GM18907 (cell line): Measurements from ENCODE around the gene GADL1.
A peak's percentile ranks its signal among the peaks of the same experiment; 100 is the strongest.

ENCODE experiments used
- ATAC-seq: cut with Tn5 transposase; IDR thresholded peaks from one replicate; pipeline ENCODE4 v1.9.1; 2021; ENCODE audit warnings: mild to moderate bottlenecking, moderate library complexity; ENCODE audit not compliant: unreplicated experiment

The GADL1 gene

DNA sequence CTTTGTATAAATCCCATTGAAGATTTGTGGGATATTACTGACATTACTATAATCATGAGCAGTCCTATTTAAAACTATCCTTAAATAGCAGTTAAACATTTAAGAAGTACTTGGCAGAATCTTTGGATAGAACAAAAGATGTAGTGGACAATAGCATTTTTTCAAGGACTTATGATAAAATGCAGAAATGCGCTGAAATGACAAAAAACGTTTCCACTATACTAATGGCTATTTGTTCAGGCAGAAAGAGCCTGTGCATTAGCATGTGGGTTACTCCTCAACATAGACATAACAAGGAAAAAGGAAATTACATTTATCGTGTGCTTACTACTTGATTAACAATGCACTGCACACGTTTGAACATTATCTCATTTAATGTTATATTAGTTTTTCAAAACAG lies 80.7 kb downstream of the GADL1 start:
- no peak for ATAC-seq

DNA sequence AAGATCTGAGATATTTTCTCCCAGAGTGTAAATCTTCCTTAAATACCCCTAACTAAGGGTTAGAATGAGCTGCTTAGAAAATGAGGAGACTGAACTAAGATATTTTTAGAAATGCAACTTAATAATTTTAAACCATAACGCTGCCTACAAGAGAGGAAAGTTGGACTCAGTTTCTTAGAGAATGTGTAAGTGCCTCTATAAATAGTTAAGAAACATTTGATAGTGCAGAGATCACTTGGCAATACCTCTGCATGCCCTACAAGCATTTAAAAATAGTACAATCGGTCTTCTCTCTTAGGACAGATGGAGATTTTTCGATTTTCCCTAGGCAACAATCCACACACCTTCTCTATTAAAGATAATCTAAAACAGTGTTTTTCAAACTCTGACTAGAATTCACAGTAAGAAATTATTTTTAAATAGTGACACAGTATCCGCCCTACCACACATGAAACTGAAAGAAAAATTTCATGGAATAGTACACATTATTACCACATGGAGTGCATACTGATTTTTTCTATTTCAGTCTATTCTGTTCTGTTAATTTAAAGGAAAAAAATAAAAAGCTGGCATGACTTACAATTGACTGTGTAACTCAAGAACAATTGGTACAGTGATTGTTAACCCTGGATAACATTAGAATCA lies 83.2 kb downstream of the GADL1 start:
- ATAC-seq: no peak

DNA sequence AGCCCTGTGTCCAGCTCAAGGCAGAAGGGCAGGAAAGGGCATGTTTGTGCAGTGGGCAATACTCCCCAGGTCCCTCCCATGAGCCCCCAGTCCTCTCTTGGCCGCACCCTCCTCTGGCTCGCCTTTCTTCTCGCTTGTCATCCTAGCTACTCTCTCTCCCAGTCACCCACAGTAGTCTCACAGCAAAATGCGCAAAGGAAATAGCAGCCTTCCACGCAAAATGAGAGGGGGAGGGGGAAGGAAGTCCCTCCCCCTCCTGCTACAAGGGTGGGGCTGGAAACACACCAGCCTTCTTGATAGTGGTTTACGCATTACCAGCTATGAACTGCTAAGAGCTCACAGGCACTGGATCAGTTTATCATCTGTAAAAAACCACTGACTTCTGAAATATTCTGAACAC lies 83.8 kb downstream of the GADL1 start:
- ATAC-seq: no peak

DNA sequence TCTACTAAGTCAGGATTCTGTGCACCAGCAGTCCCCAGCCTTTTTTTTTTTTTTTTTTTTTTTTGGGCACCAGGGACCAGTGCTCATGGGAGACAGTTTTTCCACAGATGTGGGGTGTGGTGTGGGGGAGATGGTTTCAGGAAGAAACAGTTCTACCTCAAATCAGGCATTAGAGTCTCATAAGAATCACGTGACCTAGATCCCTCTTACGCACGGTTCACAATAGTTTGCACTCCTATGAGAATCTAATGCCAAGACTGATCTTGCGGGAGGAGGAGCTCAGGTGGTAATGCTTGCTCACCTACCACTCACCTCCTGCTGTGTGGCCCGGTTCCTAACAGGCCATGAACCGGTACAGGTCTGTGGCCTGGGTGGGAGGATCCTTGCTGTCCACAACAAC lies 88.8 kb downstream of the GADL1 start:
- no peak for ATAC-seq

DNA sequence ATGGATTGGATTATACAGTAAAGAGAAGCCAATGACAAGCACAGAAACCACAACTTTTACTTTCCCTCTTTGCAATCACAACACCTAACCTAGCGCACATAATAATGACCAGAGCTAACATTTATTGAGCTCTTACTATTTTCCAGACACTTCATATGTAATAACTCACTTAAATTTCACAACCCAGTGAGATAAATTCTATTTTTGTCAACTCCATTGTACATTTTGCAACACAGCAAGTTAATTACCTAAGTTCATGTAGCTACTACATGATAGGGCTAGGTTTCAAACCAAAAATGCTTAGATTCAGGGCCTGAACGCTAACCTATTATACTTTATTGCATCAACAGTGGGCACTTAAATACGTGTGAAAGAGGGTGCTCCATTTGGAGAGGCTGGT lies 89.5 kb downstream of the GADL1 start:
- no peak for ATAC-seq

DNA sequence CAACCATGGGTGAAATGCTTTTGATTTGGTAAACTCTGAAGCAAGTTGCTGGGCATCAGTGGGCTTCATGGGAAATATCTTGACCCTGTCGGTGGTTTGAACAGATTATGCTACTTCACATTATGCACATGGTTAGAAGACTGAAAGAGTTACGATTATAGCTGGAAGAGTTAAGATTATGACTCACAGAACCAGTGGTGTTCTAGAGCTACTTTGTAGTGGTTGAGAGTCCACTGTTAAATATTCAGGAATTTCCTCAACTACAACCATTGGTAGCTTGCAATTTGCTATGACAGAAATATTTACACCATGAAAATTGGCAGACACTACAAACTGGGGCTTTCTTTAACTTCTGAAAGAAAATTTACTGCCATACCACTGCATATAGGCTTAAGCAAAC lies 99.3 kb downstream of the GADL1 start:
- no peak for ATAC-seq

DNA sequence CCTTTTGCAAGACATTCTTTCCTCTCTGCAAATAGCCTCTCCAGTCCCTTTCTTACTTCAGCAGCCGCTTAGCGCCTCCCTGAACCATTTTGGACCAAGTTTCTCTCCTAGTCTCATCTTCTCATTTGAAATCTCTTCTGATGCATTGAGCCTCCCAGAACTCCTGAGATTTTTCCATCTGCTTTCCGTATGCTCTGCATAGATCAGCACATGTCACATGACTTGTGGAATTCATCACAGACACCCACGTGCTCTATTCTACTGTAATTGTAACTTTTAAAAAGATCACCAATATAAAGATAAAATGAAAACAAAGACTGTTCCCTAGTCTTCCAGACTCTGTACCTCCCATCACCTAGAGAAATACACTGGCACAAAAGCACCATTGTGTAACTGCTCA lies 100.7 kb downstream of the GADL1 start:
- no peak for ATAC-seq

DNA sequence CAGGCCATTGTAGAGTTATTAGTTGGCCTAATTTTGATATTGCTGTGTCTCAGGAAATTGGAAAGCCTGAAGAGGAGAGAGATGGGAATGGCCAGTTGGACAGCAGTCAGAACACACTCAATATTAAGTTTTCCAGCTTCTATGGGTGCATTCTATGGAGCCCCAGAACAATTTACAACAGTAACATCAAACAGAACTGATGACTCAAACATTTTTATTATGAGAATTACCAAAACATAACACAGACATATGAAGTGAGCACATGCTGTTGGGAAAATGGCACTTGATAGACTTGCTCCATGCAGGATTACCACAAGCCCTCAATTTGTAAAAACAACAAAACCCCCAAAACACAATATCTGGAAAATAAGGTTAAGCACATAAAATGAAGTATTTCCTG lies 104.3 kb downstream of the GADL1 start:
- no peak for ATAC-seq

DNA sequence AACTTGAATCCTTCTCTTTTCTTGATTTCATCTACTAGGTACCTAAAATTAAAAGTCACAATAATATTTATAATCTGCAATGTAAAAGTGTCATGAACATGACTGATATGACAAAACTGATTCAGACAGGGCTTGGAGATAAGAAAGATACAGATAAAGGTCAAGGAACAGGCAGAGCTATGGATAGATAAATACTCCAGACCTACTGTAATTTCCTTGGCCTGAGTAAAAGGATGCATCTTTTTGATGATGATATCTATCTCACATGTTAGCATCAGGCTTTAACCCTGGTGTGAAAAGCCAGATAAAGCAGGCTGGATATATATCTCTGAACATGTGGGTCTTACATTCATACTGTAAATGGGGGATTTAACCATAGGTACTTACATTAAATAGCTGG lies 108.1 kb downstream of the GADL1 start:
- no peak for ATAC-seq

DNA sequence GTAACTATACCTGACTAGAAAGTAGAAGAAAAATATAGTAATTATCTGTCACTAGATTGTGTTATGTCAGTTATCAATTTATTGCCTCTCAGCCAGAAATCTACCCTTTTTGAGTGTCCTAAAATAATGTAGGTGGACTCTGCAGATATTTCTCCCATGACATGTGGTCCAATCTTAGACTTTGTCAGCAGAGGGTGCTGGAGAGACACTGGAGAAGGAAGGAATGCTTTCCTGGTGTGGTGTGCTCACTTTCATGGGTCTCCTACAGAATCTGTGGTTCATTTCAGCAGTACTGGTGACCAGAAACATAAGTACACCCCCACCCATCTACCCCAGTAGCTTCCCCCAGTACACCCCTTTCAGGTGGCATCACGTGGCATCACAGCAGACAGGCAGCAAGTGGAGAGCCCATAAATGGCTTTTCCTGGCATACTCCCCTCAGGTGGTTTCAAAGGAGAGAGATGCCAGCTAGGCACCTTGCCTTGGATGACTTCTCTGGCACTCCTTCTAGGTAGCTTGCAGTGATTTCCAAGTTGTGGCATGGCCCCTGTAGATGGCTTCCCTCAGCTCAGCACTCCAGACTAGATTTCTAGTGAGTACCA lies 114.7 kb downstream of the GADL1 start:
- no peak for ATAC-seq

DNA sequence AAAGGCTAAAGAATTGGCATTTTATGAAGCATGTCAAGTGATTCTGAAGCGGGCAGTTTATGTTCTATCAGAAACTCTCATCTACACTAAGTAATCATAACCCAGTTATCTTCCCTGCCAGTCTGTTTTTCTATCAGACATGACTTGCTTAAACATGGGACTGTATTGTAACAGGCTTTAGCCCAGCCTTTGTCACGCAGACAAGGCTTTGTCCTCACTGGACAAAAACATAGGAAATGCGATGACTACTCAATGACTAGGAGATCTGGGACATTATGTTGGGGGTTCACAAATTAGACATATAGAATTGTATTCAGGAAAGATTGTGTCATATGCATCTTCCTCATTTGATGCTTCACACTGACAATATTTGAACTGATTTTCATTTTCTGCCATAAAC lies 115.5 kb downstream of the GADL1 start:
- no peak for ATAC-seq

DNA sequence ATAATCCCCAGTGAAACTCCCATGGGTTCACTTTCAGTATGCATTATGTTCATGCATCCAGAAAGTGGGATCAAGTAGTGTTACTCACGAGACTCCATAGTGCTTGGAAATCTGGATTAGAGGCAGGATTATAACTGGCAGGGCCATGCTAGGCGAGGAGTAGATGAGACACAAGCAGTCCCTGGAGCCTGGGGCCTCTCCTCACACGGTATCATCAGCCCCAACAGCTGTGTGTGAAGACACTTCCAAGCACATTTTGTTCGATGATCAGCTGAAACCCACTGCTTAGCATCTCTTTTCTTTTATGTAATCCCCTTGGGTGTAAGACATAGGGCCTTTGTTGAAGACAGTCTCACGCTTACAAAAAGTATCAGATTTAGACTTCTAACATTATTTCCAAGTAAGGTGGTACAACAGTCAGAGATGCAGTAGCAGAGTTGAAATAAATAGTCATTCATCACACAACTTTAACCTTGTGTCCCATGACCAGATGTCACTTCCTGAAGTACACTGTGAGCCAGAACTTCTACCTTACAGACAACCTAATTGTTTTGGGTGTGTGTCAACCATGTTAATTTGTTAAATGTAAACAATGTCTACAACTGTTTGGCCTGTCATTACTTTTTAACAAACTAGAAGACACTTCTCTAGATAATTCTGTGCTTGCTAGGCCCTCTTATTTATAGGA lies 116.9 kb downstream of the GADL1 start:
- no peak for ATAC-seq

DNA sequence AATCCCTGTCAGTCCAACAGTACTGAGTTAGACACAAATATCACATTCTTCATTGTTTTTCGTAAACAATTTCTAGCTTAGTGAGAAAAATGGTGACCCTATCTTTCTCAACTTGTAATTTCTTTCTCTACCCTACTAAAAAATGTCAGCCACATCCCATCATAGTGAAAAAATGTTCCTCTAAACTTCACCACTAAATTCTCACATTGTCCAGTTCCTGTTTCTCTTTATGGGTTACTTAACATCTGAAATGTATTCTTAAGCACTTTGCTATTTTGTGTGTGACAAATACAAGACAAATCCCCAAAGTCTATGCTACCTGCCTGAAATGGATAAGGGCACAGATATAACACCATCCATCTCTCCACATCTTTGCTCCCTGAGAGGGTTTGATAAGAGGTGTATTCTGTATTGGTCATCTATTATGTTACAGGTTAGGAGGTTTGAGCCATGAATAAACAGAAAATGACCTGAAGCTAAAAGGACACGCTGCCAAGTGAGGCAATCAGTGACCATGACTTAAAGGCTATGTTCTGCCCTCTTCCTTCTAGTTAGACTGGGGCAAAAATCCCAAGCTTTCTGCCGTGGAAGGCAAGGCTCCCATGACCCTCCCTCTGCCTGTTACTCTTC lies 118.2 kb downstream of the GADL1 start:
- no peak for ATAC-seq

DNA sequence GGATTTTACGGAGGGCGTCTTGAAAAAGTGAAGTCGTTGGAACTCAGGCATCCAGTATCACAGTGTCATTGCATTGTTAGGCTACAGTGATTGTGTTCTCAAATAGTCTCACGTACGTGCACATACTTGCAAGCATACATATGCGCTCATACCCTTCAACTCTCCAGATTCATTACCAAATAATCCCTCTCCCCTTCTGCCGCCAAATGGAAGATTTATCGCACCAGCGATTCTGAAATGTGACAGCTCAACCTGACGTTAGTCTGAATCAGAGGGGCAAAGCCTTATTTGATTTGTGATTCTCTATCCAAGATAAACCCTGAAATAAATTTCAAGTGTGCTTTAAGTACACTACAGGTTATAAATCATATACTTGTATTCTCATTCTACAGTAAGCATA lies 119.4 kb downstream of the GADL1 start:
- no peak for ATAC-seq

DNA sequence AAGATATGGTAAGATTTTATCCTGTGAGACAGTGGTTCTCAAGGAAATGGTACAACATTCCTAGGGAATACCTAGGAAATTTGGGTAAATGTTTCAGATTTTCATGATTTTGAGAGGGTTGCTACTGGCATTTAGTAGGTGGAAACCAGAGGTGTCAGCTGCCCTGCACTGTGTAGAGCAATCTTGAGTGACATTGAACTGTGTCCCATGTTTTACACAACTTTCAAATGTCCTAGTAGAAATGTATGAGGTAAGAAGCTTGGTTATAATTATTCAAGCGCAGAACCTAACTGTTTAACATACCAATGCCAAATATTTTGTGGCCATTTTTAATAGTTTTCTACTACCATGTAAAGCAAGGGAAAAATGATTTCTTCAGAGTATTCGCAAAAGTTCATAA lies 120.4 kb downstream of the GADL1 start:
- no peak for ATAC-seq

DNA sequence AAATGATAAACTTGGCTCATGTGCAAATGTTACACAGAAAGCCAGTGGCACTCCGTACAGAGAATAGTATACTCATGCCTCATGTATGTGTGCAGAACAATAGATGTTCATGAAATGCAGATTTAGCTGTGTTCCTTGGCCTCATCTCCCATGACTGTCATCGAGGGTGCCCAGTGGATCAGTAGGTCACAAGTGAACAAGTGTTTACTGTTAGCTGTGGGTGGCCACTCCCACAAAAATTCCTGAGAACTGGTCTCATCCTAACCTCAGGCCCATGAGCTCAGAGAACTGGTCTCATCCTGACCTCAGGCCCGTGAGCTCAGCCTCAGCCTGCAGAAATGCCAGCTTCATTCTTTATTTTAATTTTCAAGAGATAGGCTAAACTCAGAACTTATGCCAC lies 124.1 kb downstream of the GADL1 start:
- ATAC-seq: no peak

DNA sequence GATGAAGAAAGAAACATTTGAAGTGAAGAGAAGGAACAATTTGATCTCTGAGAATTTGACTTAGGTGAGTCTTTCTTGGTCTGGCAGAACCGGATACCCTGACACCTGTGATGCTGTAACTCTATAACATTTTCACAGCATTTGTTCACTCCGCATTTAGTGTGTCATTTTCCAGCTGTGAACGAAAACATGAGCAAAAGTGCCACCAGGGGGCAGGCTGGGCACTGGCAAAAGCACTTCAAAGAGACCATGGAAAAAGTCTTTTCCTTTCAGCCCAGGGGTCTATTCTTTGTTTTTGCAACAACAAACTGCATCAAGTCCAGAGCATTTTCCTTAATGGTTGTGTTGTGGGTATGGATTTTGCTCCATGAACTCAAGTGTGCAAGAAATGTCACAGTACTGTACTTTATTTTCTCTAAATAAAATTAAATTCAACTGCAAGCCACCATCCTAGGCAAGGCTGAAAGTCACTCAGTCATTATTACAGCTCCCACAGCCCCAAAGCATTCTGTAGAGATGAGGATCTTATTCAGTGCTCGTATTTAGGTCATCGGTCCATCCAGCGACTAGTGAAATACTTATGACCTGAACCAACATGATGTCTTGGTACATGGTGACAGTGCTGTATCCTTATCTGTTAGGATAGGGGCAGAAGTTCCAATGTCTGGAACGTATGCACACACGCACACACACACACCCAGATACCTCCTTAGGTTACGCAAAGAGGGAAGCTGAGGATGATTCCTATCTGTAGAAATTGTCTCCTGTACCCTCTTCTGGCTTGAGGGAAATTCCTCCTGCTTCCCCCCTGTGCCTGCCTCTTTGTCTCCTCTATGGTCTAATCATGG lies 125.5 kb downstream of the GADL1 start:
- peak; percentile 74 for ATAC-seq

DNA sequence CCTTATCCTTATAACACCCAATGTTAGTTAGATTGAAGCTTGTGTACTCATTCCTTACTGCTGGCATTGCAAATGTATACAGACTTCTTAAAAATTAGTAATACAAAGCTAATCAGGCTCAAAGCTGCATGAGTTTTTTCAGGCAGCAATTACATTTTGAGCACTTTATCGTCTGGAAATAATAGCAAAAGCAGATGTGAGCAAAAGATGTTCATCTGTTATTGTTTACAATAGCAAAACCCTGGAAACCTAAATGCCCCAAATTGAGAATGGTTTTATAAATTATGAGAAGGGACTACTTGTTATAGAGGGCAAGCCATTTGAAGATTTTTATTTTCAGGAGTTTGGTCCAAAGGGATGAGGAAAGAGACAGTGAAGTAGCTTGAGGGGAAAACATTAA lies 126.4 kb downstream of the GADL1 start:
- no peak for ATAC-seq

DNA sequence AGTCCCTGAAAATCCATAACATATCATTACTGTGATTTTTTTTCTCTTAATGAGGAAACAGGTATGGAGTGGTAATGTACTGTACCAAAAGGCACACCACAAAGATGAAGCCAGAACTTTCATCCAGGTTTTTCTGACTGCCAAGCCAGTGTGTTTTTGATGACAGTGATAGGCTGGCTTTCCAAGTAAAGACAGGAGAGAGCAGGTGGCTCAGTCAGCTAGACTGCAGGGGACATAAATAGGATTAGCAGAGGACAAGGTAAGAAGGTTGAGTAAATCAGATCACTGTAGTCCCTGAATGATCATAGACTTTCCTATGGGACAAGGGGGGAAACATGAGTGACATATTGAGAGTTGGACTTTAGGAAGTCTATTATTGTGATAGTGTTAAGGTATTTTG lies 127.9 kb downstream of the GADL1 start:
- ATAC-seq: no peak

DNA sequence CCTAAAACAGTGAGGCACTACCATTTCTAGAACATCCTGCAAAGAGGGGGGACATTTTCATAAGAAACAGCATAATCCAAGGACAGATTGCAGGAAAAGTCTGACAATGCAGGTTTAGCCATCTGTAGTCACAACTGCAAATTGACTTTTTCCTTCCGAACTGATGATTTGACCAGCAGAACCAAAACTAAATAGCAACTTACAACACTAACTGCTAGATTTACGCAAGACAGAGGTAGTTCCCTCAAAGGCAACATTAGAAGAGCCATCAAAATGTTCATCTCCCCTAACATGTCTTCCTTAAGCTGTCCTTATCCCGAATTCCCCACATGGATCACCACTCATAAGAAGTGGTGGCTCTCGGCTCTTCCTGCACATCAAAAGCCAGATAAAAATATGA lies 129.6 kb downstream of the GADL1 start:
- no peak for ATAC-seq

DNA sequence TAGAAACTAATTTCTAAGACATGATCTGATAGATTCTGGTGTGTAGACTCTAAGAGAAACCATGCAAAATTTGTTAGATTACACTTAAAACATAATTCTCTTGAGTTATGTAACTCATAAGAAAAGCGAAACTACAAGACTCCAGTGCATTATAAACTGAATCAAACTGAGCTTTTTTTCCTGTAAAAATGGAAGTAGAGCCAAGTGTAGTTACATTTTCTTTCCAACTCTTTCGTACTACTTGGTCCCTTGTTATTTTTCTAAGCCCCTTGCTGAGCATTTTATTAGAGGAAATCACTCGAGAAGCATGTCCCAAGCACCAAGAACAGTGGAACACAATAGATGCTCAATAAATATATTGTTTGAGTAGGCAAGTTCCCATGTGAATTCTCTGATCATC lies 130.2 kb downstream of the GADL1 start:
- ATAC-seq: no peak
